HuH-7 (cell line): ENCODE results near the gene SLC35E2B.
"Not testable (repeated sequence)": the region's sequence is repeated elsewhere in the genome, so short reads cannot be mapped to it uniquely, and the experiment has no call there.

ENCODE experiments used
- DNase-seq: peaks from one replicate; pipeline ENCODE4 v3.0.0; 2011; ENCODE audit warnings: low spot score

Gene SLC35E2B

GRCh38 chr1:1692714-1693647 is at the start of gene SLC35E2B:
TSS of gene SLC35E2B (minus strand) at chr1:1692795. CDS start at chr1:1676699, 16,096 bp downstream.
- not testable (repeated sequence) for DNase-seq

GRCh38 chr1:1741013-1741412 is 48.4 kb upstream of the SLC35E2B start:
- not testable (repeated sequence) for DNase-seq

GRCh38 chr1:1738799-1739337 is 46.3 kb upstream of the SLC35E2B start:
- not testable (repeated sequence) for DNase-seq

- not testable (repeated sequence) for DNase-seq
These were observed 45.3 kb upstream of the SLC35E2B start for GRCh38 chr1:1737675-1738590.

GRCh38 chr1:1732381-1732780 is 39.8 kb upstream of the SLC35E2B start:
- no peak for DNase-seq

GRCh38 chr1:1730870-1731269 is 38.3 kb upstream of the SLC35E2B start:
- DNase-seq: no peak

- not testable (repeated sequence) for DNase-seq
These were observed 37.6 kb upstream of the SLC35E2B start for GRCh38 chr1:1730230-1730629.

GRCh38 chr1:1729116-1729816 is 36.7 kb upstream of the SLC35E2B start:
- not testable (repeated sequence) for DNase-seq

GRCh38 chr1:1728308-1729005 is 35.9 kb upstream of the SLC35E2B start:
- not testable (repeated sequence) for DNase-seq

GRCh38 chr1:1727131-1727651 is 34.6 kb upstream of the SLC35E2B start:
- DNase-seq: not testable (repeated sequence)

GRCh38 chr1:1726088-1726487 is 33.5 kb upstream of the SLC35E2B start:
- not testable (repeated sequence) for DNase-seq

GRCh38 chr1:1724035-1724864 is 31.7 kb upstream of the SLC35E2B start, which contains the start of gene CDK11A:
TSS of gene CDK11A (minus strand) at chr1:1724357. CDS start at chr1:1722818, 1,539 bp downstream.
- peak; percentile 87 for DNase-seq

GRCh38 chr1:1721201-1721600 is 28.6 kb upstream of the SLC35E2B start:
- DNase-seq: no peak

GRCh38 chr1:1715109-1715883 is 22.7 kb upstream of the SLC35E2B start:
- DNase-seq: not testable (repeated sequence)

GRCh38 chr1:1707897-1708296 is 15.3 kb upstream of the SLC35E2B start:
- not testable (repeated sequence) for DNase-seq

- not testable (repeated sequence) for DNase-seq
These were observed 14.6 kb upstream of the SLC35E2B start for GRCh38 chr1:1707241-1707640.

- DNase-seq: not testable (repeated sequence)
These were observed 13.0 kb upstream of the SLC35E2B start for GRCh38 chr1:1705623-1706022.

- not testable (repeated sequence) for DNase-seq
These were observed 11.8 kb upstream of the SLC35E2B start for GRCh38 chr1:1704284-1704957.
